H1 (cell line): Measurements from ENCODE around the gene NOX5. TPM values are rescaled to one million over a fixed set of nuclear protein-coding genes. Genes with fewer than 3 reads are reported as not detected.

Experiments used
- CTCF ChIA-PET: fragments of 300-600 bp; sonication (Branson Sonifier 250); formaldehyde crosslinking; loops from one replicate; lab custom pipeline; 2021; ENCODE audit not compliant: partially characterized antibody; lab: Charles Lee
- POLR2A ChIA-PET: fragments of 300-600 bp; sonication (Branson Sonifier 250); formaldehyde crosslinking; loops from one replicate; lab custom pipeline; 2021; ENCODE audit warnings: inconsistent platforms; ENCODE audit not compliant: partially characterized antibody; lab: Charles Lee
- DNase-seq, 2 experiments: peaks; one replicate each; pipeline versions ENCODE4 v3.0.0 to v3.0.0-alpha.2; 2010 to 2022; ENCODE audit warnings: low spot score in 2 of 2, low read depth in 1 of 2, mixed read lengths in 1 of 2
- FAIRE-seq: peaks from 2 replicates; lab custom pipeline; 2011; peaks lifted over from hg19 to GRCh38; lab: Jason Lieb, UNC
- H2AFZ ChIP-seq: 2 replicates; pipeline ENCODE4 v1.8.1; 2012; ENCODE audit warnings: low read length, inconsistent platforms
- H2AK5ac ChIP-seq: 2 replicates; pipeline ENCODE4 v1.6.1; 2013; ENCODE audit warnings: low read depth, low read length
- H2BK120ac ChIP-seq: replicated peaks from 2 replicates; pipeline ENCODE3; 2013; ENCODE audit warnings: low read depth, low read length, inconsistent platforms
- H2BK12ac ChIP-seq: 2 replicates; pipeline ENCODE4 v1.6.1; 2013; ENCODE audit warnings: low read depth, low read length
- H2BK15ac ChIP-seq: 2 replicates; pipeline ENCODE4 v1.6.1; 2013; ENCODE audit warnings: low read length
- H2BK20ac ChIP-seq: 2 replicates; pipeline ENCODE4 v1.6.1; 2013; ENCODE audit warnings: low read length
- H2BK5ac ChIP-seq: 2 replicates; pipeline ENCODE4 v1.6.1; 2013; ENCODE audit warnings: low read depth, low read length
- H3K14ac ChIP-seq: 2 replicates; pipeline ENCODE4 v1.6.1; 2013; ENCODE audit warnings: inconsistent platforms; ENCODE audit not compliant: insufficient read length
- H3K18ac ChIP-seq: 2 replicates; pipeline ENCODE4 v1.6.1; 2013; ENCODE audit warnings: low read length; ENCODE audit errors: extremely low read depth
- H3K23ac ChIP-seq: 2 replicates; pipeline ENCODE4 v1.6.1; 2013; ENCODE audit warnings: inconsistent platforms; ENCODE audit not compliant: insufficient read length
- H3K23me2 ChIP-seq: 2 replicates; pipeline ENCODE4 v1.6.1; 2013; ENCODE audit warnings: low read depth, low read length
- H3K27ac ChIP-seq: 2 replicates; pipeline ENCODE4 v1.6.1; 2011; ENCODE audit warnings: low read depth, low read length, inconsistent platforms
- H3K27me3 ChIP-seq, 4 experiments: replicated peaks in 1 of 4; 1 replicate in 1 of 4; 2 replicates in 3 of 4; pipeline versions ENCODE4 v1.6.1 to v1.8.1; 2011 to 2013; ENCODE audit warnings: low read length in 3 of 4, mild to moderate bottlenecking in 3 of 4, inconsistent platforms in 2 of 4, mixed read lengths in 2 of 4, moderate library complexity in 1 of 4; ENCODE audit not compliant: control insufficient read depth in 3 of 4, insufficient read depth in 3 of 4; ENCODE audit errors: extremely low read depth in 1 of 4
- H3K36me3 ChIP-seq, 4 experiments: 2 replicates each; pipeline versions ENCODE4 v1.6.1 to v1.8.1; 2011 to 2013; ENCODE audit warnings: mild to moderate bottlenecking in 4 of 4, low read length in 3 of 4, moderate library complexity in 2 of 4, control low read depth in 1 of 4, inconsistent platforms in 1 of 4; ENCODE audit not compliant: insufficient read depth in 4 of 4, control insufficient read depth in 2 of 4
- H3K4ac ChIP-seq: replicated peaks from 2 replicates; pipeline ENCODE3; 2013; ENCODE audit warnings: low read length, low read depth, mixed read lengths, inconsistent platforms; ENCODE audit not compliant: insufficient read length
- H3K4me1 ChIP-seq, 4 experiments: replicated peaks in 1 of 4; 1 replicate in 1 of 4; 2 replicates in 3 of 4; pipeline versions ENCODE4 v1.6.1 to v1.8.1; 2011 to 2013; ENCODE audit warnings: low read length in 3 of 4, inconsistent platforms in 2 of 4, mixed read lengths in 1 of 4; ENCODE audit not compliant: insufficient read depth in 4 of 4, control insufficient read depth in 3 of 4
- H3K4me2 ChIP-seq, 2 experiments: 2 replicates each; pipeline versions ENCODE4 v1.6.1 to v1.8.1; 2011 to 2013; ENCODE audit warnings: low read depth in 2 of 2, low read length in 2 of 2, control low read depth in 1 of 2, inconsistent platforms in 1 of 2, mild to moderate bottlenecking in 1 of 2; ENCODE audit not compliant: insufficient read depth in 1 of 2
- H3K4me3 ChIP-seq, 4 experiments: fragments of 200-600, 300-600 bp in 1 of 4; sonication (generic), shearing (Covaris generic), sonication (Bioruptor Twin) in 1 of 4; 2 replicates each; pipeline versions ENCODE4 v1.5.1 to v1.8.1; 2011 to 2016; ENCODE audit warnings: low read length in 4 of 4, low read depth in 3 of 4, control low read depth in 2 of 4, inconsistent platforms in 2 of 4, mild to moderate bottlenecking in 2 of 4, mixed read lengths in 1 of 4, moderate library complexity in 1 of 4; ENCODE audit not compliant: insufficient read depth in 2 of 4; ENCODE audit errors: extremely low read depth in 1 of 4
- H3K56ac ChIP-seq: replicated peaks from 2 replicates; pipeline ENCODE3; 2013; ENCODE audit warnings: low read depth, mild to moderate bottlenecking, mixed read lengths, low read length, inconsistent platforms; ENCODE audit not compliant: insufficient read length
- H3K79me1 ChIP-seq: 2 replicates; pipeline ENCODE4 v1.6.1; 2013; ENCODE audit warnings: low read depth, low read length, control low read depth
- H3K79me2 ChIP-seq, 2 experiments: 2 replicates each; pipeline versions ENCODE4 v1.6.1 to v1.8.1; 2012 to 2013; ENCODE audit warnings: low read length in 2 of 2, mild to moderate bottlenecking in 2 of 2, inconsistent platforms in 1 of 2; ENCODE audit not compliant: insufficient read depth in 2 of 2, control insufficient read depth in 1 of 2
- H3K9ac ChIP-seq, 4 experiments: replicated peaks in 1 of 4; 1 replicate in 1 of 4; 2 replicates in 3 of 4; pipeline versions ENCODE4 v1.6.1 to v1.8.1; 2011 to 2013; ENCODE audit warnings: low read depth in 3 of 4, low read length in 3 of 4, control low read depth in 2 of 4, mild to moderate bottlenecking in 2 of 4, moderate library complexity in 2 of 4, inconsistent platforms in 1 of 4; ENCODE audit errors: extremely low read depth in 1 of 4
- H3K9me3 ChIP-seq, 2 experiments: 2 replicates each; pipeline versions ENCODE4 v1.6.1 to v1.8.1; 2012 to 2013; ENCODE audit warnings: mild to moderate bottlenecking in 2 of 2, moderate library complexity in 2 of 2, control low read depth in 1 of 2, inconsistent platforms in 1 of 2, low read depth in 1 of 2, low read length in 1 of 2, mixed read lengths in 1 of 2; ENCODE audit not compliant: insufficient read depth in 2 of 2
- H4K20me1 ChIP-seq, 2 experiments: replicated peaks in 1 of 2; 2 replicates each; pipeline versions ENCODE3 to v1.8.1; 2011 to 2013; ENCODE audit warnings: inconsistent platforms in 2 of 2, low read length in 2 of 2, mild to moderate bottlenecking in 1 of 2; ENCODE audit not compliant: insufficient read depth in 2 of 2, control insufficient read depth in 1 of 2
- H4K5ac ChIP-seq: 2 replicates; pipeline ENCODE4 v1.6.1; 2013; ENCODE audit warnings: low read length, low read depth, mixed read lengths, inconsistent platforms; ENCODE audit not compliant: insufficient read length
- H4K8ac ChIP-seq: 2 replicates; pipeline ENCODE4 v1.8.0; 2013; ENCODE audit warnings: mild to moderate bottlenecking, moderate library complexity, low read length, inconsistent platforms; ENCODE audit not compliant: insufficient read depth; ENCODE audit errors: extremely low read depth
- H4K91ac ChIP-seq: replicated peaks from 2 replicates; pipeline ENCODE3; 2013; ENCODE audit warnings: low read length, mixed read lengths, inconsistent platforms; ENCODE audit not compliant: insufficient read length
- ASH2L ChIP-seq: fragments of 200-600, 300-600 bp; sonication (generic); IDR thresholded peaks from one replicate; pipeline ENCODE4 v1.7.1; 2017; ENCODE audit warnings: low read length
- ATF3 ChIP-seq: IDR thresholded peaks from 2 replicates; pipeline ENCODE4 v1.6.1; 2011; ENCODE audit warnings: low read depth, mild to moderate bottlenecking, low read length; ENCODE audit not compliant: insufficient read depth
- CTCF ChIP-seq, 3 experiments: IDR thresholded peaks; 1 replicate in 2 of 3; 2 replicates in 1 of 3; pipeline versions ENCODE4 v1.5.1 to v1.6.1; 2011; ENCODE audit warnings: low read length in 3 of 3, mild to moderate bottlenecking in 3 of 3, inconsistent platforms in 2 of 3, low read depth in 1 of 3, moderate library complexity in 1 of 3; ENCODE audit not compliant: insufficient read depth in 1 of 3; ENCODE audit errors: control extremely low read depth in 1 of 3
- E2F6 ChIP-seq: IDR thresholded peaks from 2 replicates; pipeline ENCODE4 v1.6.1; 2012; ENCODE audit warnings: inconsistent platforms
- GABPA ChIP-seq: IDR thresholded peaks from 2 replicates; pipeline ENCODE4 v1.6.1; 2011; ENCODE audit warnings: mild to moderate bottlenecking, low read length, moderate library complexity, borderline replicate concordance; ENCODE audit not compliant: insufficient read depth
- RFX5 ChIP-seq: IDR thresholded peaks from 2 replicates; pipeline ENCODE4 v1.6.1; 2011; ENCODE audit warnings: low read depth, low read length, improper control_type of control experiment, borderline replicate concordance
- TBP ChIP-seq: IDR thresholded peaks from 2 replicates; pipeline ENCODE4 v1.6.1; 2011; ENCODE audit warnings: low read depth, low read length, improper control_type of control experiment
- USF2 ChIP-seq: IDR thresholded peaks from 2 replicates; pipeline ENCODE4 v1.6.1; 2011; ENCODE audit warnings: low read length, improper control_type of control experiment
- WGBS, 2 experiments: shearing (Covaris generic) in 1 of 2; methylation state at CpG; one replicate each; pipeline versions ENCODE4 v1.1.6 to v1.1.7; 2013 to 2015; ENCODE audit warnings: low lambda C conversion rate in 2 of 2, mixed read lengths in 2 of 2, inconsistent platforms in 1 of 2, low coverage in 1 of 2, missing lambda C conversion rate in 1 of 2; ENCODE audit not compliant: insufficient replicate concordance in 2 of 2, insufficient coverage in 1 of 2, insufficient read length in 1 of 2; ENCODE audit errors: extremely low coverage in 1 of 2, missing lambda C conversion rate in 1 of 2; 5-methylcytosine and 5-hydroxymethylcytosine counted together
- polyA plus RNA-seq, 7 experiments: library from polyadenylated mRNA; depleted of rRNA in 3 of 7; stranded (reverse) in 5 of 7; unstranded in 2 of 7; fragments of >200 nt in 5 of 7; fragments of 200-250 nt in 2 of 7; gene quantifications; 1 replicate in 5 of 7; 2 replicates in 1 of 7; 4 replicates in 1 of 7; pipeline versions ENCODE4 v1.2.1 to v1.2.3, GENCODE V29; 2011 to 2013; ENCODE audit warnings: missing spikeins in 2 of 7, mixed read lengths in 2 of 7
- total RNA-seq: library from RNA; stranded (reverse); fragmentation: NEBNext Ultra II Directional; extraction: Animal tissue kit (Norgen Biotek cat#: 25700); gene quantifications from 2 replicates; pipeline ENCODE4 v1.2.1, GENCODE V29; 2021

The NOX5 gene
- total and polyA plus RNA-seq, 2 of the 8 experiments (the other 6 are each of a cell fraction or from before 2014, with no cell fraction given): under 0.01 TPM; not detected in 1

- Histone ChIP-seq H3K27ac (no peak overlapping the region), H3K9me3 (no peaks in the 10 kb centered on the region), H3K4ac (no peak overlapping the region), H2BK120ac (no peak overlapping the region), H4K5ac (no peak overlapping the region), H3K4me3 (no peak overlapping the region), H3K4me2 (no peak overlapping the region), H3K27me3 (no peaks in the 10 kb centered on the region; a peak in 1 of 7 replicates), H3K36me3 (no peaks in the 10 kb centered on the region), H2BK5ac (no peak overlapping the region), H3K23ac (no peak overlapping the region), H3K79me1 (no peaks in the 10 kb centered on the region), H2BK12ac (no peak overlapping the region), H3K14ac (no peak overlapping the region), H2AK5ac (no peak overlapping the region), H3K56ac (no peak overlapping the region), H3K4me1 (peaks cover 0 to 3% (median 0%) of the 10 kb centered on the region in 4 experiments; a peak in 2 of 7 replicates), H3K23me2 (no peaks in the 10 kb centered on the region; the same call in 1 of the 2 replicates), H2AFZ (no peak overlapping the region), H4K20me1 (no peaks in the 10 kb centered on the region), H3K18ac (no peak overlapping the region), H3K9ac (no peak overlapping the region), H3K79me2 (no peaks in the 10 kb centered on the region), H2BK20ac (no peak overlapping the region), H4K8ac (no peak overlapping the region), H2BK15ac (no peak overlapping the region), H4K91ac (no peak overlapping the region)
- ChIA-PET POLR2A (interaction anchor here (1.6 kb wide), 1 partner anchor 9 kb away, joined by 3 read pairs; no protein-coding TSS in a partner anchor), CTCF (interaction anchor here (0.8 to 2.2 kb wide), 3 partner anchors 10 to 13 kb away, joined by 3 to 5 read pairs (median 3); no protein-coding TSS in a partner anchor)
- DNase-seq (no peak), FAIRE-seq (no peak)
- whole genome bisulfite sequencing, 2 experiments: 94 to 100% methylated on average over 1 to 3 of the region's 3 CpGs
- TF ChIP-seq TBP (no peak), GABPA (no peak), E2F6 (no peak), RFX5 (no peak), ASH2L (no peak), CTCF (IDR thresholded peaks at IDR 0.05; ENCODE audit: control extremely low read depth in 1 of 3, insufficient read depth in 1 of 3, low read depth in 1 of 3, low read length in 3 of 3) (no peak), USF2 (no peak), ATF3 (no peak)
These were observed 91.0 kb downstream of the NOX5 start for GRCh38 chr15:69105451-69105985.
